ENCODE results near the gene KCNJ16.

The KCNJ16 gene

DNA sequence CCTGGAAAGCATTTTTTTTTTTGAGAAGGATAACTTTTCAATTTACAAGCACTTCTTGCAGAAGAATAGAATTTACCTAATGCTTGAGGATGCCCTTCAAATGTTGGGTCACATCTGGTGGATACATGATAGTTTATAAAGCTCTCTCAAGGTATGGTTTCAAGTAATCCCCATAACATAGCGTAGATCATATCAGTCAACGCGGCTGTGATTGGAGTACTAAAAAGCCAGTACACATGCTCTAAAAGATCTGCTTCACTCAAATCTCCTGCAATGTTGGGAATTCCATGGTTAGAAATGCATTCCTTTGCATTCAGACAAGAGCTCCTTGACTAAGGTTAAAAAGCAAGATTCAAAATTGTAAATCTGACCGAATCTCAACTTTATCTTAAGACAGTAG is 3.9 kb upstream of the KCNJ16 start:
- Histone ChIP-seq H3K9me3 (ENCODE audit: insufficient read depth, low read depth, low read length) (no peaks in the 10 kb centered on the region), H3K4me2 (ENCODE audit: low read depth, low read length, poor library complexity, severe bottlenecking) (no peak overlapping the region), H3K27me3 (ENCODE audit: insufficient read depth, low read length, poor library complexity, severe bottlenecking) (no peaks in the 10 kb centered on the region)

DNA sequence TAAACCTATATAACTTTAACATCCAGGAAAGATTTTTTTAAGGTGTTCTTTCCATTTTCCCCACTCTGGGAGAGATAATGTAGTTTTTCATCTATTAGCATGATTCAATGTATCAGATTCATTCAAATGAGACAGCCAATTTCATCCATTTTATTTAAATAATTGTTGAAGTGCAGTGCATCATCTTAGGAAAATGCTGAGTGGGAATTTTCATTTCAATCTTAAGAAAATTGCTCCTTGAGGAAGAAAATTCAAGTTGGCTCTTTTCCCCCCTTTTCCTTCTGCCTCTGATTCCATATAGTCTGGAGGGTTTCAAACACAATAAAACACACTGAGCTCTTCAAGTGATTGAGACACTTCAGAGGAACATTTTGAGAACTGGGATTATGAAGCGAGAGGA is 3.4 kb upstream of the KCNJ16 start:
- Histone ChIP-seq H3K4me2 (ENCODE audit: low read depth, low read length, poor library complexity, severe bottlenecking) (no peak overlapping the region), H3K36me3 (ENCODE audit: insufficient read depth, low read length) (no peaks in the 10 kb centered on the region), H3K27me3 (ENCODE audit: insufficient read depth, low read length, poor library complexity, severe bottlenecking) (no peaks in the 10 kb centered on the region), H3F3A (ENCODE audit: low read depth) (no peaks in the 10 kb centered on the region), H3K4me3 (ENCODE audit: low read length, poor library complexity, severe bottlenecking) (no peak overlapping the region), H2AFZ (ENCODE audit: low read length) (no peak overlapping the region), H4K20me1 (ENCODE audit: insufficient read depth, low read length, poor library complexity, severe bottlenecking) (no peaks in the 10 kb centered on the region), H3K9me3 (ENCODE audit: insufficient read depth, low read depth, low read length) (no peaks in the 10 kb centered on the region), H3K9ac (ENCODE audit: low read depth, low read length, poor library complexity, severe bottlenecking) (no peak overlapping the region), H3K79me2 (ENCODE audit: insufficient read depth, low read length) (no peaks in the 10 kb centered on the region), H3K9me2 (replicated peaks; ENCODE audit: low read depth, low read length) (no peaks in the 10 kb centered on the region), H3K4me1 (ENCODE audit: insufficient read depth, low read length, poor library complexity, severe bottlenecking) (no peaks in the 10 kb centered on the region)
- TF ChIP-seq, protein P1, sequence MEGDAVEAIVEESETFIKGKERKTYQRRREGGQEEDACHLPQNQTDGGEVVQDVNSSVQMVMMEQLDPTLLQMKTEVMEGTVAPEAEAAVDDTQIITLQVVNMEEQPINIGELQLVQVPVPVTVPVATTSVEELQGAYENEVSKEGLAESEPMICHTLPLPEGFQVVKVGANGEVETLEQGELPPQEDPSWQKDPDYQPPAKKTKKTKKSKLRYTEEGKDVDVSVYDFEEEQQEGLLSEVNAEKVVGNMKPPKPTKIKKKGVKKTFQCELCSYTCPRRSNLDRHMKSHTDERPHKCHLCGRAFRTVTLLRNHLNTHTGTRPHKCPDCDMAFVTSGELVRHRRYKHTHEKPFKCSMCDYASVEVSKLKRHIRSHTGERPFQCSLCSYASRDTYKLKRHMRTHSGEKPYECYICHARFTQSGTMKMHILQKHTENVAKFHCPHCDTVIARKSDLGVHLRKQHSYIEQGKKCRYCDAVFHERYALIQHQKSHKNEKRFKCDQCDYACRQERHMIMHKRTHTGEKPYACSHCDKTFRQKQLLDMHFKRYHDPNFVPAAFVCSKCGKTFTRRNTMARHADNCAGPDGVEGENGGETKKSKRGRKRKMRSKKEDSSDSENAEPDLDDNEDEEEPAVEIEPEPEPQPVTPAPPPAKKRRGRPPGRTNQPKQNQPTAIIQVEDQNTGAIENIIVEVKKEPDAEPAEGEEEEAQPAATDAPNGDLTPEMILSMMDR (conservative IDR thresholded peaks at IDR 0.05; ENCODE audit: low read length) = no peak
- no peak for TF ChIP-seq EZH2phosphoT487 (IDR thresholded peaks at IDR 0.05; ENCODE audit: borderline replicate concordance)

More for the DNA sequence above, 3.9 kb upstream of the KCNJ16 start:
- no peaks in the 10 kb centered on the region for H4K20me1 ChIP-seq (ENCODE audit: insufficient read depth, low read length, poor library complexity, severe bottlenecking)
- no peak overlapping the region for H3K4me3 ChIP-seq (ENCODE audit: low read length, poor library complexity, severe bottlenecking)
- no peaks in the 10 kb centered on the region for H3K9me2 ChIP-seq (replicated peaks; ENCODE audit: low read depth, low read length)
- no peak for TF ChIP-seq EZH2phosphoT487 (IDR thresholded peaks at IDR 0.05; ENCODE audit: borderline replicate concordance)
- TF ChIP-seq, protein P1 (conservative IDR thresholded peaks at IDR 0.05; ENCODE audit: low read length) = no peak
- no peaks in the 10 kb centered on the region for H3K4me1 ChIP-seq (ENCODE audit: insufficient read depth, low read length, poor library complexity, severe bottlenecking)
- H3K79me2 ChIP-seq (ENCODE audit: insufficient read depth, low read length) = no peaks in the 10 kb centered on the region
- no peaks in the 10 kb centered on the region for H3F3A ChIP-seq (ENCODE audit: low read depth)
- H3K36me3 ChIP-seq (ENCODE audit: insufficient read depth, low read length) = no peaks in the 10 kb centered on the region
- H3K9ac ChIP-seq (ENCODE audit: low read depth, low read length, poor library complexity, severe bottlenecking) = no peak overlapping the region
- no peak overlapping the region for H2AFZ ChIP-seq (ENCODE audit: low read length)

DNA sequence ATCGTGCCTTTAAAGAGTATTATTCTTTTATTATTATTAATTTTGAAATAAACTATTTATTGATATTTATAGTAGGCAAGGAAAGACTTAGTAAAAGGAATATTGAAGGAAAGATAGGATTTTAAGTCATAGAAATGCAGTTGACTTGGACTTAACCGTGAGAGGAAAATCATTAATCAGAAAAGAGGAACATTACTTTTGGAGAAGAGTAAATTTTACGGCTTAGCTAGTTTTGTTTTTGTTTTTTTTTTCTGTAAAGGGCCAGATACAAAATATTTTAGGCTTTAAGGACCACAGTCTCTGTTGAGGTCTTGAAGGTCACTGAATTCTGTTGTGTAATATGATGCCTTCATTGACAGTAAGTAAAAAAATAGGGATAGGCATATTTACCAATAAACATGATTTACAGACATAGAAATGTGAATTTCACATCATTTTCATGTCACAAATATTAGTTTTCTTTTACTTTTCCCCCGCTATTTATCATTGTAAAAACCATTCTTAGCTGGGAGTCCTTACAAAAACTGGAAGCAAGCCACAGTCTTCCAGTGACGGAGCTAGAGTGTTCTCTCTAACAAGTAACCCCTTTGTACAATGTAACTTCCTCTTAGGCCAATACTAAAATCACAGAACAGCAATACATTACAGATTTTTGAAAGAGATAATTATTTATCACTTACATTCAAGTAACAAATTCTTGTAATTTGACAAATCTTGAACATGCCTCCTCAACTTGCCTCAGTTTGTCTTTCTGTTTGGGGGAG is 2.3 kb upstream of the KCNJ16 start:
- TF ChIP-seq EZH2phosphoT487 (IDR thresholded peaks at IDR 0.05; ENCODE audit: borderline replicate concordance) = no peak
- TF ChIP-seq, protein P1 (conservative IDR thresholded peaks at IDR 0.05; ENCODE audit: low read length) = no peak
- Histone ChIP-seq H3K4me2 (ENCODE audit: low read depth, low read length, poor library complexity, severe bottlenecking) (no peak overlapping the region), H3K9ac (ENCODE audit: low read depth, low read length, poor library complexity, severe bottlenecking) (no peak overlapping the region), H3F3A (ENCODE audit: low read depth) (no peaks in the 10 kb centered on the region), H3K36me3 (ENCODE audit: insufficient read depth, low read length) (no peaks in the 10 kb centered on the region), H3K9me2 (replicated peaks; ENCODE audit: low read depth, low read length) (no peaks in the 10 kb centered on the region), H3K4me1 (ENCODE audit: insufficient read depth, low read length, poor library complexity, severe bottlenecking) (no peaks in the 10 kb centered on the region), H3K27me3 (ENCODE audit: insufficient read depth, low read length, poor library complexity, severe bottlenecking) (no peaks in the 10 kb centered on the region), H3K9me3 (ENCODE audit: insufficient read depth, low read depth, low read length) (no peaks in the 10 kb centered on the region), H3K4me3 (ENCODE audit: low read length, poor library complexity, severe bottlenecking) (no peak overlapping the region), H4K20me1 (ENCODE audit: insufficient read depth, low read length, poor library complexity, severe bottlenecking) (no peaks in the 10 kb centered on the region), H3K79me2 (ENCODE audit: insufficient read depth, low read length) (no peaks in the 10 kb centered on the region), H2AFZ (ENCODE audit: low read length) (no peak overlapping the region)

All from Loucy (cell line).